Measurements from ENCODE around the gene FRMD4B.

DNA sequence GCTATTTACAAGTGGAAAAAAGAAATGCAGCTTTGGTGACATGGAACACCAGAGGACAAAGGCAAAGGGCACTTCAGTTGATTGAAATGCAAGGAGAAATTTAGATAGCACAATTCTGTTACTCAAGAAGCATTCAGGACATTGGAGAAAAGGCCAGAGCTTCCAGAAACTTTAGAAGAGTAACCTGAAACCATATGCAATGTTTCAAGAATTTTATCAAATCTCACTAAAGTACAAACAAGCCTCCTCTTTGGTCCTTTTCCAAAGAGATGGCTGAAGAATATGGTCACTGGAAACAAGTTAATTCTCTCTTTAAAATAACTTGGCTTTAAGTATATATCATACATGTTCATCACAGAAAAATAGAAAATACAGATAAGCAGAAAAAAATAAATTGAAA lies 248.9 kb downstream of the FRMD4B start:
- TF ChIP-seq, protein P1, sequence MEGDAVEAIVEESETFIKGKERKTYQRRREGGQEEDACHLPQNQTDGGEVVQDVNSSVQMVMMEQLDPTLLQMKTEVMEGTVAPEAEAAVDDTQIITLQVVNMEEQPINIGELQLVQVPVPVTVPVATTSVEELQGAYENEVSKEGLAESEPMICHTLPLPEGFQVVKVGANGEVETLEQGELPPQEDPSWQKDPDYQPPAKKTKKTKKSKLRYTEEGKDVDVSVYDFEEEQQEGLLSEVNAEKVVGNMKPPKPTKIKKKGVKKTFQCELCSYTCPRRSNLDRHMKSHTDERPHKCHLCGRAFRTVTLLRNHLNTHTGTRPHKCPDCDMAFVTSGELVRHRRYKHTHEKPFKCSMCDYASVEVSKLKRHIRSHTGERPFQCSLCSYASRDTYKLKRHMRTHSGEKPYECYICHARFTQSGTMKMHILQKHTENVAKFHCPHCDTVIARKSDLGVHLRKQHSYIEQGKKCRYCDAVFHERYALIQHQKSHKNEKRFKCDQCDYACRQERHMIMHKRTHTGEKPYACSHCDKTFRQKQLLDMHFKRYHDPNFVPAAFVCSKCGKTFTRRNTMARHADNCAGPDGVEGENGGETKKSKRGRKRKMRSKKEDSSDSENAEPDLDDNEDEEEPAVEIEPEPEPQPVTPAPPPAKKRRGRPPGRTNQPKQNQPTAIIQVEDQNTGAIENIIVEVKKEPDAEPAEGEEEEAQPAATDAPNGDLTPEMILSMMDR (IDR thresholded peaks at IDR 0.05), result no peak
- no peak for TF ChIP-seq POLR2A (IDR thresholded peaks at IDR 0.05)

Measured in lower leg skin (tissue), 3 donors.